A549 (cell line): Measurements from ENCODE around the gene UMODL1. TPM values are rescaled to one million over a fixed set of nuclear protein-coding genes. Genes with fewer than 3 reads are reported as not detected.

Source experiments
- ATAC-seq, 2 experiments: fragments of 200-7000 bp in 1 of 2; fragments of >200 bp in 1 of 2; cut with Nextera tagmentation in 1 of 2; cut with Tn5 transposase in 1 of 2; 3 replicates each; pipeline versions ENCODE4 v1.8.0 to v1.9.1; 2018 to 2020; ENCODE audit warnings: mild to moderate bottlenecking in 1 of 2, moderate library complexity in 1 of 2
- CTCF ChIA-PET: fragments of 300-600 bp; sonication (Branson Sonifier 250); formaldehyde crosslinking; extraction: SDS; loops from one replicate; lab custom pipeline; 2021; ENCODE audit warnings: antibody characterized with exemption, inconsistent platforms; lab: Yijun Ruan, JAX
- POLR2A ChIA-PET: fragments of 350-600 bp; formaldehyde crosslinking; extraction: SDS; loops from one replicate; lab custom pipeline; 2021; ENCODE audit warnings: antibody characterized with exemption, inconsistent platforms; lab: Yijun Ruan, JAX
- DNase-seq, 2 experiments: peaks; one replicate each; pipeline versions ENCODE4 v3.0.0 to v3.0.0-alpha.2; 2011 to 2016; ENCODE audit warnings: low read depth in 1 of 2, low spot score in 1 of 2
- FAIRE-seq: peaks from 2 replicates; lab custom pipeline; 2011; peaks lifted over from hg19 to GRCh38; lab: Jason Lieb, UNC
- H3K27ac ChIP-seq, 2 experiments: fragments of >200 bp; sonication (Bioruptor Twin); formaldehyde crosslinking; 3 replicates each; pipeline ENCODE4 v1.5.1; 2016 to 2017
- H3K4me1 ChIP-seq: fragments of >200 bp; sonication (Bioruptor Twin); formaldehyde crosslinking; 3 replicates; pipeline ENCODE4 v1.6.1; 2016
- H3K4me2 ChIP-seq: fragments of >200 bp; sonication (Bioruptor Twin); formaldehyde crosslinking; 3 replicates; pipeline ENCODE4 v1.6.1; 2016
- H3K4me3 ChIP-seq: fragments of >200 bp; sonication (Bioruptor Twin); formaldehyde crosslinking; 3 replicates; pipeline ENCODE4 v1.5.1; 2016
- H3K9me3 ChIP-seq: fragments of >200 bp; sonication (Bioruptor Twin); formaldehyde crosslinking; 3 replicates; pipeline ENCODE4 v1.6.1; 2016
- ATOH8 ChIP-seq: fragments of 250-450 bp; sonication (Bioruptor Pico); IDR thresholded peaks from 2 replicates; pipeline ENCODE4 v1.5.0; 2020; ENCODE audit warnings: low read depth, mild to moderate bottlenecking, moderate library complexity
- CBX2 ChIP-seq: fragments of 200-600 bp; sonication (generic); IDR thresholded peaks from 2 replicates; pipeline ENCODE4 v1.6.1; 2016; ENCODE audit warnings: low read depth, mild to moderate bottlenecking, borderline replicate concordance
- E2F6 ChIP-seq: IDR thresholded peaks from 2 replicates; pipeline ENCODE4 v1.6.1; 2012; ENCODE audit warnings: low read depth, borderline replicate concordance
- EHF ChIP-seq: fragments of 250-450 bp; sonication (Bioruptor Pico); IDR thresholded peaks from 2 replicates; pipeline ENCODE4 v1.5.0; 2020; ENCODE audit warnings: mild to moderate bottlenecking
- EHMT2 ChIP-seq: fragments of 200-600 bp; sonication (generic); IDR thresholded peaks from 2 replicates; pipeline ENCODE4 v1.6.1; 2016; ENCODE audit warnings: antibody characterized with exemption, low read depth, mild to moderate bottlenecking, moderate library complexity
- ESRRA ChIP-seq: fragments of 150-350 bp; IDR thresholded peaks from 2 replicates; pipeline ENCODE4 v1.6.1; 2014; ENCODE audit warnings: mild to moderate bottlenecking, low read length, borderline replicate concordance
- FOSL2 ChIP-seq, 2 experiments: fragments of 450-650 bp in 1 of 2; fragments of >200 bp in 1 of 2; sonication (Bioruptor Twin) in 1 of 2; formaldehyde crosslinking; IDR thresholded peaks; 2 replicates each; pipeline versions ENCODE4 v1.5.0 to v1.6.1; 2016 to 2020; ENCODE audit warnings: mild to moderate bottlenecking in 1 of 2, moderate library complexity in 1 of 2
- GATA3 ChIP-seq: IDR thresholded peaks from 2 replicates; pipeline ENCODE4 v1.6.1; 2012; ENCODE audit warnings: borderline replicate concordance
- HOXA7 ChIP-seq: fragments of 250-450 bp; sonication (Bioruptor Pico); IDR thresholded peaks from 2 replicates; pipeline ENCODE4 v1.5.0; 2020; ENCODE audit warnings: mild to moderate bottlenecking, moderate library complexity
- KDM1A ChIP-seq: fragments of 200-600 bp; sonication (generic); IDR thresholded peaks from 2 replicates; pipeline ENCODE4 v1.6.1; 2016; ENCODE audit warnings: low read depth, mild to moderate bottlenecking
- KDM5A ChIP-seq: fragments of 200-600 bp; sonication (generic); IDR thresholded peaks from 2 replicates; pipeline ENCODE4 v1.6.1; 2016; ENCODE audit warnings: antibody characterized with exemption, mild to moderate bottlenecking
- NFE2L2 ChIP-seq: fragments of 150-350 bp; conservative IDR thresholded peaks from 2 replicates; pipeline ENCODE4 v1.6.1; 2014; ENCODE audit warnings: low read length
- NR3C1 ChIP-seq: fragments of >200 bp; sonication (Bioruptor Twin); formaldehyde crosslinking; IDR thresholded peaks from 3 replicates; pipeline ENCODE4 v1.6.1; 2017
- POLR2AphosphoS2 ChIP-seq: conservative IDR thresholded peaks from 2 replicates; pipeline ENCODE4 v1.6.1; 2012; ENCODE audit warnings: low read length, improper control_type of control experiment, inconsistent platforms
- RFX5 ChIP-seq: fragments of 450-650 bp; IDR thresholded peaks from 2 replicates; pipeline ENCODE4 v1.7.1; 2014; ENCODE audit warnings: antibody characterized with exemption, mild to moderate bottlenecking, moderate library complexity
- RNF2 ChIP-seq: fragments of 200-600 bp; sonication (generic); IDR thresholded peaks from 2 replicates; pipeline ENCODE4 v1.6.1; 2016; ENCODE audit warnings: low read depth, mild to moderate bottlenecking, antibody characterized with exemption, moderate library complexity, borderline replicate concordance
- SMC3 ChIP-seq: fragments of >200 bp; sonication (Bioruptor Twin); formaldehyde crosslinking; IDR thresholded peaks from 3 replicates; pipeline ENCODE4 v1.6.1; 2018; ENCODE audit warnings: inconsistent platforms
- SREBF2 ChIP-seq: fragments of 450-650 bp; IDR thresholded peaks from 2 replicates; pipeline ENCODE4 v1.6.1; 2014; ENCODE audit warnings: mild to moderate bottlenecking, moderate library complexity
- TFCP2L1 ChIP-seq: fragments of 250-450 bp; sonication (Bioruptor Pico); IDR thresholded peaks from 2 replicates; pipeline ENCODE4 v1.5.0; 2021; ENCODE audit warnings: mild to moderate bottlenecking
- ZFP36 ChIP-seq: fragments of 450-650 bp; IDR thresholded peaks from 2 replicates; pipeline ENCODE4 v1.6.1; 2014; ENCODE audit warnings: borderline replicate concordance; ENCODE audit not compliant: partially characterized antibody
- ZNF302 ChIP-seq: fragments of 250-450 bp; sonication (Bioruptor Pico); IDR thresholded peaks from 2 replicates; pipeline ENCODE4 v1.9.0; 2021; ENCODE audit warnings: inconsistent platforms, mild to moderate bottlenecking, moderate library complexity
- ZSCAN20 ChIP-seq: fragments of 250-450 bp; sonication (Bioruptor Pico); IDR thresholded peaks from 2 replicates; pipeline ENCODE4 v1.8.0; 2022; ENCODE audit warnings: mild to moderate bottlenecking, moderate library complexity
- WGBS: methylation state at CpG from one replicate; pipeline ENCODE4 v1.1.6; 2017; ENCODE audit errors: missing lambda C conversion rate; 5-methylcytosine and 5-hydroxymethylcytosine counted together
- polyA plus RNA-seq, 4 experiments: library from polyadenylated mRNA; depleted of rRNA in 3 of 4; stranded (reverse); fragments of >200 nt; fragmentation: RNase III in 1 of 4; extraction: RNeasy Plus Mini Kit Qiagen cat#74134 plus additional on column Dnase treatment in 1 of 4; gene quantifications; 2 replicates in 3 of 4; 3 replicates in 1 of 4; pipeline ENCODE4 v1.2.3, GENCODE V29; 2011 to 2017
- TF ChIP-seq, protein P1 (sequence below): fragments of 450-650 bp; IDR thresholded peaks from 2 replicates; pipeline ENCODE4 v1.6.1; 2014; ENCODE audit warnings: antibody characterized with exemption
- TF ChIP-seq, protein P2 (sequence below): IDR thresholded peaks from 2 replicates; pipeline ENCODE4 v1.6.1; 2012
- TF ChIP-seq, protein P3 (sequence below): fragments of >200 bp; sonication (Bioruptor Twin); formaldehyde crosslinking; IDR thresholded peaks from 2 replicates; pipeline ENCODE4 v1.6.1; 2016
- TF ChIP-seq, protein P4 (sequence below): fragments of 250-450 bp; sonication (Bioruptor Pico); IDR thresholded peaks from 2 replicates; pipeline ENCODE4 v1.5.0; 2021; ENCODE audit warnings: mild to moderate bottlenecking, moderate library complexity, borderline replicate concordance

The UMODL1 gene
- polyA plus RNA-seq, 2 of the 4 experiments (the other 2 are of a cell fraction), result not detected

DNA sequence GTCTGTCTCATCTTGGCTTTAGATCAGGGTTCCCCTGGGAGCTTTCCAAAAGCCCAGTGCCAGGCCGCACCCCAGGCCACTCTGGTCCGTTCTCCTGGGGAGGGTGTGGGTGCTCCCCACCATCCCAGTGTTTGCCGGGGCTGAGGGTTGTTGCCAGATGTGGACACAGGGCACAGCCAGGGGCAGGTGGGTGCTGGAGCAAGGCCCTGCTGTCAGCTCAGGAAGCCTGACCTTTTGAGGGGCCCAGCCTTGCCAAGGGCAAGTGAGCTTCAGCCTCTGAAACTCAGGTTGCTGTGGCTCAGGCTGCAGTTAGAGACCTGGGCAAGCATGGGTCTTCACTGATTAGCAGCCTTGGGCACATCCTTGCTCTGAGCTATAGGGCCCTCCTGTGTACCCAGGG is 38.1 kb upstream of the UMODL1 start:
- Histone ChIP-seq H3K4me3 (no peak overlapping the region), H3K4me2 (no peak overlapping the region), H3K4me1 (no peaks in the 10 kb centered on the region), H3K27ac (no peak overlapping the region), H3K9me3 (no peaks in the 10 kb centered on the region)
- DNase-seq (no peak), ATAC-seq (no peak), FAIRE-seq (no peak)
- 78% methylated on average over 3 of the region's 3 CpGs for WGBS
- ChIA-PET POLR2A (no interaction called here), CTCF (interaction anchor here (1.2 kb wide), 2 partner anchors 84 to 112 kb away, joined by 3 read pairs; no protein-coding TSS in a partner anchor)
- TF ChIP-seq NR3C1 (no peak), RFX5 (no peak), TFCP2L1 (CRISPR knock-in tag) (no peak), HOXA7 (CRISPR knock-in tag) (no peak), ATOH8 (CRISPR knock-in tag) (no peak), KDM5A (no peak), E2F6 (no peak)
- TF ChIP-seq, protein P1, sequence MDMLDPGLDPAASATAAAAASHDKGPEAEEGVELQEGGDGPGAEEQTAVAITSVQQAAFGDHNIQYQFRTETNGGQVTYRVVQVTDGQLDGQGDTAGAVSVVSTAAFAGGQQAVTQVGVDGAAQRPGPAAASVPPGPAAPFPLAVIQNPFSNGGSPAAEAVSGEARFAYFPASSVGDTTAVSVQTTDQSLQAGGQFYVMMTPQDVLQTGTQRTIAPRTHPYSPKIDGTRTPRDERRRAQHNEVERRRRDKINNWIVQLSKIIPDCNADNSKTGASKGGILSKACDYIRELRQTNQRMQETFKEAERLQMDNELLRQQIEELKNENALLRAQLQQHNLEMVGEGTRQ, result no peak
- TF ChIP-seq, protein P2, sequence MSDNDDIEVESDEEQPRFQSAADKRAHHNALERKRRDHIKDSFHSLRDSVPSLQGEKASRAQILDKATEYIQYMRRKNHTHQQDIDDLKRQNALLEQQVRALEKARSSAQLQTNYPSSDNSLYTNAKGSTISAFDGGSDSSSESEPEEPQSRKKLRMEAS, result no peak

DNA sequence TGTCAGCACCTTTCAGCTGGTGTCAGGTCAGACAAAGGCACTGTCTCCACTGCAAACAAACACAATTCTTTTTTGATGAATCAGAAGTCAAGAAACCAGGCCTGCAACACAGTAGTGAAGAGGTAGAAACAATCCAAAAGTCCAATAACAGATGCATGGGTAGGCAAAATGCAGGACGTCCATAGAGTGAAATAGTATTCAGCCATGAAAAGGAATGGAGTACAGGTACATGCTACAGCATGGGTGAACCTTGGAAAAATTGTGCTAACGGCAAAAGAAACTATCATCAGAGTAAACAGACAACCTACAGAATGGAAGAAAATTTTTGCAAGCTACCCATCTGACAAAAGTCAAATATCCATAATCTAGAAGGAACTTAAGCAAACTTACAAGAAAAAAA is 34.8 kb upstream of the UMODL1 start:
- no peak for TF ChIP-seq NR3C1
- TF ChIP-seq FOSL2 (IDR thresholded peaks at IDR 0.05), result no peak
- no peak for TF ChIP-seq FOSL2 (CRISPR knock-in tag; IDR thresholded peaks at IDR 0.05)
- TF ChIP-seq HOXA7 (CRISPR knock-in tag), result no peak
- TF ChIP-seq, protein P1, result no peak
- no peak for TF ChIP-seq SMC3
- TF ChIP-seq, all 56 proteins: peak for 0
- ChIA-PET CTCF (interaction anchor here (0.8 to 1.0 kb wide), 2 partner anchors 71 to 82 kb away, joined by 3 read pairs; no protein-coding TSS in a partner anchor), POLR2A (no interaction called here)
- 31% methylated on average over 2 of the region's 2 CpGs for WGBS
- Histone ChIP-seq H3K4me1 (peaks cover 5% of the 10 kb centered on the region; the same call in 2 of the 3 replicates), H3K9me3 (no peaks in the 10 kb centered on the region), H3K4me3 (no peak overlapping the region), H3K27ac (no peak overlapping the region), H3K4me2 (no peak overlapping the region)
- DNase-seq (no peak), FAIRE-seq (no peak), ATAC-seq (no peak)

DNA sequence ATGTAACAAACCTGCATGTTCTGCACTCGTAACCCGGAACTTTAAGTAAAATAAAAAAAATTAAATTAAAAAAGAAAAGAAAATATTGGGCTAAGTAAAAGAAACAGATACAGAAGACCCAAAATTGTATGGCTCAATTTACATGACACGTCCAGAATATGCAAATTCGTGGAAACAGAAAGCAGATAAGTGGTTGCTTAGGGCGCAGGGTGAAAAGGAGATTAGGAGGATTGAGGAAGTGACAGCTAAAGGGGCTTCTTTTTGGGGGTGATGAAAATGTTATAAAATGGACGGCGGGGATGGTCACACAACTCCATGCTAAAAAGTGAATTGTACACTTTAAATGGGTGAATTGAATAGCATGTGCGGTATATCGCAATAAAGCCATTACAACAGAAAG is 33.6 kb upstream of the UMODL1 start:
- DNase-seq, result no peak
- CTCF ChIA-PET, result interaction anchor here (1.2 to 1.8 kb wide), 3 partner anchors 58 to 80 kb away, joined by 4 read pairs; no protein-coding TSS in a partner anchor
- H3K4me3 ChIP-seq, result no peak overlapping the region
- no peaks in the 10 kb centered on the region for H3K9me3 ChIP-seq
- no peak for ATAC-seq
- TF ChIP-seq, protein P3, sequence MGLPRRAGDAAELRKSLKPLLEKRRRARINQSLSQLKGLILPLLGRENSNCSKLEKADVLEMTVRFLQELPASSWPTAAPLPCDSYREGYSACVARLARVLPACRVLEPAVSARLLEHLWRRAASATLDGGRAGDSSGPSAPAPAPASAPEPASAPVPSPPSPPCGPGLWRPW, result no peak
- TF ChIP-seq POLR2AphosphoS2, result no peak
- no peak for TF ChIP-seq KDM1A
- no peak for TF ChIP-seq ESRRA
- TF ChIP-seq EHF (CRISPR knock-in tag), result no peak
- TF ChIP-seq ZNF302 (CRISPR knock-in tag), result no peak
- TF ChIP-seq, protein P4, sequence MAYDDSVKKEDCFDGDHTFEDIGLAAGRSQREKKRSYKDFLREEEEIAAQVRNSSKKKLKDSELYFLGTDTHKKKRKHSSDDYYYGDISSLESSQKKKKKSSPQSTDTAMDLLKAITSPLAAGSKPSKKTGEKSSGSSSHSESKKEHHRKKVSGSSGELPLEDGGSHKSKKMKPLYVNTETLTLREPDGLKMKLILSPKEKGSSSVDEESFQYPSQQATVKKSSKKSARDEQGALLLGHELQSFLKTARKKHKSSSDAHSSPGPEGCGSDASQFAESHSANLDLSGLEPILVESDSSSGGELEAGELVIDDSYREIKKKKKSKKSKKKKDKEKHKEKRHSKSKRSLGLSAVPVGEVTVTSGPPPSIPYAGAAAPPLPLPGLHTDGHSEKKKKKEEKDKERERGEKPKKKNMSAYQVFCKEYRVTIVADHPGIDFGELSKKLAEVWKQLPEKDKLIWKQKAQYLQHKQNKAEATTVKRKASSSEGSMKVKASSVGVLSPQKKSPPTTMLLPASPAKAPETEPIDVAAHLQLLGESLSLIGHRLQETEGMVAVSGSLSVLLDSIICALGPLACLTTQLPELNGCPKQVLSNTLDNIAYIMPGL, result no peak
- TF ChIP-seq SREBF2, result no peak
- TF ChIP-seq FOSL2 (IDR thresholded peaks at IDR 0.05), result no peak
- TF ChIP-seq FOSL2 (CRISPR knock-in tag; IDR thresholded peaks at IDR 0.05), result no peak
- no peak for TF ChIP-seq ZFP36
- no peak for TF ChIP-seq RNF2
- TF ChIP-seq ZSCAN20 (CRISPR knock-in tag), result no peak
- no peak for TF ChIP-seq ATOH8 (CRISPR knock-in tag)
- TF ChIP-seq NFE2L2, result no peak
- no peak for TF ChIP-seq CBX2
- TF ChIP-seq GATA3, result no peak
- TF ChIP-seq EHMT2, result no peak
- peaks cover 5% of the 10 kb centered on the region; the same call in 2 of the 3 replicates for H3K4me1 ChIP-seq
- H3K27ac ChIP-seq, result no peak overlapping the region
- FAIRE-seq, result no peak
- no peak overlapping the region for H3K4me2 ChIP-seq
- 89% methylated on average over 9 of the region's 9 CpGs for WGBS
- POLR2A ChIA-PET, result no interaction called here
